NCI-H2029 (cell line): ENCODE measurements around the gene SGPP1.
"Not testable (repeated sequence)": the region's sequence is repeated elsewhere in the genome, so short reads cannot be mapped to it uniquely, and the experiment has no call there.

ENCODE experiments used
- DNase-seq: peaks from one replicate; lab custom pipeline; 2025; lab: John Stamatoyannopoulos, UW

Gene SGPP1

GRCh38 chr14:63636094-63636635, 91.7 kb downstream of the SGPP1 start:
- not testable (repeated sequence) for DNase-seq
